ENCODE measurements around the gene MX1. TPM values are rescaled to one million over a fixed set of nuclear protein-coding genes. Genes with fewer than 3 reads are reported as not detected.

MX1 gene
- total and polyA plus RNA-seq, 2 experiments from 2014 or later, result 2.1 to 6.5 TPM

- TF ChIP-seq ZNF462 (CRISPR knock-in tag; IDR thresholded peaks at IDR 0.05) (no peak), NANOG (IDR thresholded peaks at IDR 0.05; ENCODE audit: borderline replicate concordance) (no peak), JUNB (IDR thresholded peaks at IDR 0.05; ENCODE audit: unreplicated experiment) (no peak), EZH2 (IDR thresholded peaks at IDR 0.05; ENCODE audit: low read depth, unreplicated experiment) (no peak), ZNF114 (CRISPR knock-in tag; IDR thresholded peaks at IDR 0.05) (no peak), REST (IDR thresholded peaks at IDR 0.05; ENCODE audit: unreplicated experiment) (no peak), POLR2AphosphoS5 (IDR thresholded peaks at IDR 0.05; ENCODE audit: low read depth) (no peak)
- TF ChIP-seq, protein P1, sequence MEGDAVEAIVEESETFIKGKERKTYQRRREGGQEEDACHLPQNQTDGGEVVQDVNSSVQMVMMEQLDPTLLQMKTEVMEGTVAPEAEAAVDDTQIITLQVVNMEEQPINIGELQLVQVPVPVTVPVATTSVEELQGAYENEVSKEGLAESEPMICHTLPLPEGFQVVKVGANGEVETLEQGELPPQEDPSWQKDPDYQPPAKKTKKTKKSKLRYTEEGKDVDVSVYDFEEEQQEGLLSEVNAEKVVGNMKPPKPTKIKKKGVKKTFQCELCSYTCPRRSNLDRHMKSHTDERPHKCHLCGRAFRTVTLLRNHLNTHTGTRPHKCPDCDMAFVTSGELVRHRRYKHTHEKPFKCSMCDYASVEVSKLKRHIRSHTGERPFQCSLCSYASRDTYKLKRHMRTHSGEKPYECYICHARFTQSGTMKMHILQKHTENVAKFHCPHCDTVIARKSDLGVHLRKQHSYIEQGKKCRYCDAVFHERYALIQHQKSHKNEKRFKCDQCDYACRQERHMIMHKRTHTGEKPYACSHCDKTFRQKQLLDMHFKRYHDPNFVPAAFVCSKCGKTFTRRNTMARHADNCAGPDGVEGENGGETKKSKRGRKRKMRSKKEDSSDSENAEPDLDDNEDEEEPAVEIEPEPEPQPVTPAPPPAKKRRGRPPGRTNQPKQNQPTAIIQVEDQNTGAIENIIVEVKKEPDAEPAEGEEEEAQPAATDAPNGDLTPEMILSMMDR (conservative IDR thresholded peaks at IDR 0.05; ENCODE audit: low read depth in 2 of 2), result no peak
- TF ChIP-seq, protein P2, sequence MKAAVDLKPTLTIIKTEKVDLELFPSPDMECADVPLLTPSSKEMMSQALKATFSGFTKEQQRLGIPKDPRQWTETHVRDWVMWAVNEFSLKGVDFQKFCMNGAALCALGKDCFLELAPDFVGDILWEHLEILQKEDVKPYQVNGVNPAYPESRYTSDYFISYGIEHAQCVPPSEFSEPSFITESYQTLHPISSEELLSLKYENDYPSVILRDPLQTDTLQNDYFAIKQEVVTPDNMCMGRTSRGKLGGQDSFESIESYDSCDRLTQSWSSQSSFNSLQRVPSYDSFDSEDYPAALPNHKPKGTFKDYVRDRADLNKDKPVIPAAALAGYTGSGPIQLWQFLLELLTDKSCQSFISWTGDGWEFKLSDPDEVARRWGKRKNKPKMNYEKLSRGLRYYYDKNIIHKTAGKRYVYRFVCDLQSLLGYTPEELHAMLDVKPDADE (IDR thresholded peaks at IDR 0.05), result no peak
Observed at GRCh38 chr21:41387824-41388223, 38.2 kb upstream of the MX1 start (continued).
